OCI-LY7 (cell line): Measurements from ENCODE around the gene XG. TPM values are rescaled to one million over a fixed set of nuclear protein-coding genes. Genes with fewer than 3 reads are reported as not detected.

ENCODE experiments used
- BruUV-seq: library from RNA; stranded (reverse); fragments of 400-500 nt; replicated peaks from 2 replicates; lab custom pipeline; 2021; lab: Mats Ljungman, UMichigan
- CTCF ChIA-PET: fragments of 300-600 bp; sonication (Branson Sonifier 250); formaldehyde crosslinking; loops from one replicate; lab custom pipeline; 2022; ENCODE audit warnings: antibody characterized with exemption; ENCODE audit not compliant: unreplicated experiment; lab: Charles Lee
- POLR2A ChIA-PET: fragments of 300-600 bp; sonication (Branson Sonifier 250); formaldehyde crosslinking; loops from one replicate; lab custom pipeline; 2022; ENCODE audit warnings: antibody characterized with exemption; lab: Charles Lee
- DNase-seq: peaks from one replicate; pipeline ENCODE4 v3.0.0-alpha.2; 2015; ENCODE audit warnings: low spot score
- H2AFZ ChIP-seq: fragments of 200-600 bp; sonication (generic), shearing (Covaris generic); 2 replicates; pipeline ENCODE4 v1.6.1; 2014; ENCODE audit warnings: mild to moderate bottlenecking, antibody characterized with exemption, low read length, moderate library complexity
- H3K27ac ChIP-seq: fragments of 200-600 bp; sonication (generic); 2 replicates; pipeline ENCODE4 v1.5.1; 2014; ENCODE audit warnings: mixed run types, low read depth, mild to moderate bottlenecking, moderate library complexity, low read length, inconsistent platforms; ENCODE audit not compliant: poor library complexity, severe bottlenecking
- H3K36me3 ChIP-seq: fragments of 200-600 bp; sonication (generic); 2 replicates; pipeline ENCODE4 v1.6.1; 2014; ENCODE audit warnings: mild to moderate bottlenecking, antibody characterized with exemption, low read length, moderate library complexity, mixed read lengths; ENCODE audit not compliant: insufficient read depth
- H3K4me1 ChIP-seq: fragments of 200-600 bp; sonication (generic); 2 replicates; pipeline ENCODE4 v1.5.1; 2014; ENCODE audit warnings: mild to moderate bottlenecking, low read length; ENCODE audit not compliant: insufficient read depth, poor library complexity, severe bottlenecking
- H3K4me2 ChIP-seq: fragments of 200-600 bp; sonication (generic); 2 replicates; pipeline ENCODE4 v1.6.1; 2014; ENCODE audit warnings: mild to moderate bottlenecking, low read length
- H3K4me3 ChIP-seq: fragments of 200-600 bp; sonication (generic); 2 replicates; pipeline ENCODE4 v1.5.1; 2014; ENCODE audit warnings: mild to moderate bottlenecking, low read depth, low read length; ENCODE audit not compliant: poor library complexity, severe bottlenecking
- H3K79me2 ChIP-seq: fragments of 200-600 bp; sonication (generic); 2 replicates; pipeline ENCODE4 v1.6.1; 2016; ENCODE audit warnings: low read depth, mild to moderate bottlenecking, low read length, moderate library complexity, mixed read lengths; ENCODE audit not compliant: insufficient read depth
- H3K9me2 ChIP-seq: fragments of 200-600 bp; sonication (generic); 2 replicates; pipeline ENCODE4 v1.6.1; 2016; ENCODE audit warnings: mild to moderate bottlenecking, low read length, mixed read lengths; ENCODE audit not compliant: insufficient read depth
- H3K9me3 ChIP-seq: fragments of 200-600 bp; sonication (generic); 2 replicates; pipeline ENCODE4 v1.6.1; 2014; ENCODE audit warnings: mild to moderate bottlenecking, mixed run types, low read length, mixed read lengths
- H4K20me1 ChIP-seq: fragments of 200-600 bp; sonication (generic); 2 replicates; pipeline ENCODE4 v1.6.1; 2014; ENCODE audit warnings: mild to moderate bottlenecking, antibody characterized with exemption, low read length, moderate library complexity, mixed read lengths; ENCODE audit not compliant: insufficient read depth
- CTCF ChIP-seq: fragments of 200-600 bp; sonication (generic); conservative IDR thresholded peaks from 2 replicates; pipeline ENCODE4 v1.5.1; 2014; ENCODE audit warnings: mild to moderate bottlenecking, antibody characterized with exemption, low read length, moderate library complexity, mixed read lengths
- EZH2phosphoT487 ChIP-seq: fragments of 200-600 bp; sonication (generic); IDR thresholded peaks from 2 replicates; pipeline ENCODE4 v1.6.1; 2018; ENCODE audit warnings: low read depth, borderline replicate concordance, mild to moderate bottlenecking, mixed run types, antibody characterized with exemption, low read length, moderate library complexity, mixed read lengths
- intact Hi-C: fragments of 100-400 bp; cut with micrococcal nuclease; formaldehyde crosslinking; loops from one replicate; pipeline ENCODE4 v1.10.0; 2022; ENCODE audit not compliant: unreplicated experiment
- total RNA-seq, 2 experiments: library from RNA; depleted of rRNA in 1 of 2; stranded (reverse); fragments of >200 nt in 1 of 2; shearing (Covaris generic) in 1 of 2; gene quantifications; 2 replicates each; pipeline ENCODE4 v1.2.3, GENCODE V29; 2014 to 2022

Gene XG
- total RNA-seq, 2 experiments from 2014 or later = not detected

- Histone ChIP-seq H3K4me1 (no peaks in the 10 kb centered on the region), H3K4me3 (no peak overlapping the region), H3K79me2 (no peaks in the 10 kb centered on the region), H3K9me3 (no peaks in the 10 kb centered on the region), H4K20me1 (no peaks in the 10 kb centered on the region), H3K36me3 (no peaks in the 10 kb centered on the region), H3K27ac (no peak overlapping the region), H3K4me2 (no peak overlapping the region), H2AFZ (no peak overlapping the region), H3K9me2 (no peaks in the 10 kb centered on the region)
- TF ChIP-seq CTCF (peak; percentile 72), EZH2phosphoT487 (no peak)
- no TSS peak for BruUV-seq
- ChIA-PET POLR2A (no interaction called here), CTCF (no interaction called here)
- DNase-seq = peak; percentile 23
- intact Hi-C loops = no loop called here
Observed at GRCh38 chrX:2819345-2820135, 67.7 kb downstream of the XG start.

DNA sequence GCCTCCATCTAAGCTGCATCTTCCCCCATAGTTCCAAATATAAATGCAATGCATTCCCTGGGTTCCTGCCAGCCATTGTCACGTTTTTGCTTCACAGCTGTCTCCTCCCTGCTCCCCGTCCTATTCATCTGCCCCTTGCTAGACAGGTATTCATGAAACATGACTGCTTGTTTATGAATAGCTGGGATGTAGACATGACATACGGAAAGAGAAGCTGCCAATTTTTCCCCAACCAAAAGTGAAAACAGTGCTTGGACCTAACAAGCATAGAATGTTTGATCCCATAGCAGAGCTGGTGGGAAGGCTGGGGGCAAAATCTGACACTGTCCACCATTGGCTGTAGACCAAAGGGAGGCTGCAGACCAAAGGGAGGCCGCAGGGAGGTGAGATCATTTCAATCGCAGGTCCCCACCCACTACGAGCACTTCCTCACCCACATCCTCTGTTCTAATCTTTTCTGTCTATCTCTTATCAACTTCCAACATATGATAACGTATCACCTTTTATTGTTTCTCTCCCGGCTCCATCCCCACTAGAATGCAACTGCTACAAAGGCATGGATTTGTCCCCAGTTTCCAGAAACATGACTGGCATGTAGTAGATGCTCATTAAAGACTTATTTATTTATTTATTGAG lies 68.4 kb downstream of the XG start:
- no peak for DNase-seq
- Histone ChIP-seq H3K4me3 (no peak overlapping the region), H3K4me2 (no peak overlapping the region), H4K20me1 (no peaks in the 10 kb centered on the region), H3K27ac (no peak overlapping the region), H3K4me1 (no peaks in the 10 kb centered on the region), H3K79me2 (no peaks in the 10 kb centered on the region), H3K9me2 (no peaks in the 10 kb centered on the region), H2AFZ (no peak overlapping the region), H3K36me3 (no peaks in the 10 kb centered on the region), H3K9me3 (no peaks in the 10 kb centered on the region)
- BruUV-seq = no TSS peak
- intact Hi-C loops = no loop called here
- POLR2A ChIA-PET = no interaction called here
- no peak for TF ChIP-seq EZH2phosphoT487
- TF ChIP-seq CTCF = no peak
- CTCF ChIA-PET = no interaction called here
